A673 (cell line): ENCODE measurements around the gene PDE8B. TPM values are rescaled to one million over a fixed set of nuclear protein-coding genes. Genes with fewer than 3 reads are reported as not detected.

ENCODE experiments used
- BruUV-seq: library from RNA; stranded (reverse); fragments of 400-500 nt; replicated peaks from 2 replicates; lab custom pipeline; 2021; lab: Mats Ljungman, UMichigan
- CTCF ChIA-PET: fragments of 300-600 bp; sonication (Branson Sonifier 250); formaldehyde crosslinking; loops from one replicate; lab custom pipeline; 2022; ENCODE audit warnings: antibody characterized with exemption; lab: Charles Lee
- POLR2A ChIA-PET: fragments of 300-600 bp; sonication (Branson Sonifier 250); formaldehyde crosslinking; loops from one replicate; lab custom pipeline; 2022; ENCODE audit warnings: antibody characterized with exemption; ENCODE audit not compliant: low non-redundant PET; lab: Charles Lee
- DNase-seq: peaks from one replicate; pipeline ENCODE4 v3.0.0-alpha.2; 2015; ENCODE audit warnings: low spot score
- H3K27ac ChIP-seq: fragments of 200-600 bp; sonication (generic); 2 replicates; pipeline ENCODE4 v1.5.1; 2016; ENCODE audit warnings: mixed run types, low read depth, mild to moderate bottlenecking, mixed read lengths, antibody characterized with exemption, low read length; ENCODE audit not compliant: poor library complexity, severe bottlenecking
- H3K27me3 ChIP-seq: fragments of 200-600 bp; sonication (generic); replicated peaks from 2 replicates; pipeline ENCODE4 v1.6.1; 2017; ENCODE audit warnings: mixed run types, low read depth, mild to moderate bottlenecking, mixed read lengths, antibody characterized with exemption, low read length; ENCODE audit not compliant: insufficient read depth, poor library complexity
- H3K36me3 ChIP-seq: fragments of 200-600 bp; sonication (generic); 2 replicates; pipeline ENCODE4 v1.6.1; 2016; ENCODE audit warnings: mixed run types, mild to moderate bottlenecking, mixed read lengths, antibody characterized with exemption, low read length; ENCODE audit not compliant: insufficient read depth, poor library complexity, severe bottlenecking
- H3K4me1 ChIP-seq: fragments of 200-600 bp; sonication (generic); 2 replicates; pipeline ENCODE4 v1.6.1; 2017; ENCODE audit warnings: mixed run types, mild to moderate bottlenecking, mixed read lengths, antibody characterized with exemption, low read length; ENCODE audit not compliant: insufficient read depth, poor library complexity, severe bottlenecking
- H3K4me3 ChIP-seq: fragments of 200-600 bp; sonication (generic); 2 replicates; pipeline ENCODE4 v1.5.1; 2016; ENCODE audit warnings: low read depth, mixed run types, mild to moderate bottlenecking, mixed read lengths, low read length; ENCODE audit not compliant: poor library complexity, severe bottlenecking
- H3K9me3 ChIP-seq: fragments of 200-600 bp; sonication (generic); 2 replicates; pipeline ENCODE4 v1.6.1; 2016; ENCODE audit warnings: mixed run types, low read depth, mild to moderate bottlenecking, mixed read lengths, antibody characterized with exemption, low read length; ENCODE audit not compliant: poor library complexity, severe bottlenecking
- EZH2 ChIP-seq: fragments of 200-600 bp; sonication (generic); IDR thresholded peaks from 2 replicates; pipeline ENCODE4 v1.6.1; 2017; ENCODE audit warnings: borderline replicate concordance, low read depth, mild to moderate bottlenecking, mixed read lengths, antibody characterized with exemption, low read length; ENCODE audit not compliant: poor library complexity, severe bottlenecking
- intact Hi-C: fragments of 100-400 bp; cut with micrococcal nuclease; formaldehyde crosslinking; loops from one replicate; pipeline ENCODE4 v1.10.0; 2022; ENCODE audit not compliant: unreplicated experiment
- total RNA-seq: library from RNA; stranded (reverse); gene quantifications from 2 replicates; pipeline ENCODE4 v1.2.3, GENCODE V29; 2021
- TF ChIP-seq, protein P1 (sequence below): fragments of 300-800, 200-600 bp; sonication (generic); conservative IDR thresholded peaks from 2 replicates; pipeline ENCODE4 v1.5.1; 2017; ENCODE audit warnings: low read depth, mild to moderate bottlenecking, antibody characterized with exemption, low read length, moderate library complexity, mixed read lengths

Gene PDE8B
- total RNA-seq, 1 experiment from 2014 or later, result 0.69 TPM

DNA sequence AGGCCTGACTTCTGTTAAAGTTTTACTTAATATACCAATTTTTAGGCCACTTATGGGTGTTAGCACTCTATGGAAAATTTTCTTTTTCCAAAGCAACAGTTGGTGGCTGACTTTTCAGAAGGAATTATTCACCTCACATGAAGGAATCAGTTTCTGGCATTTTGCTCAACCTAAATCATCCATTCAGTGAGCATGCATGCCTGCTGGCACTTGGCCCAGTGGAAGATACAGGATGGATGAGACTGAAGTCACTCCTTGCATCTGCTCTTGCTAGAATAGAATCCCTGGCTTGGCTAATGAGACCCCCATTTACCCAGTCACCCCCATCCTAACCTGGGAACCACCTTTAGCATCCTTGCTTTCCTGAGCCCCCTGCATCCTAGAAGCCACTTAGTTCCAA lies 149.9 kb downstream of the PDE8B start:
- no peak for TF ChIP-seq EZH2
- TF ChIP-seq, protein P1, sequence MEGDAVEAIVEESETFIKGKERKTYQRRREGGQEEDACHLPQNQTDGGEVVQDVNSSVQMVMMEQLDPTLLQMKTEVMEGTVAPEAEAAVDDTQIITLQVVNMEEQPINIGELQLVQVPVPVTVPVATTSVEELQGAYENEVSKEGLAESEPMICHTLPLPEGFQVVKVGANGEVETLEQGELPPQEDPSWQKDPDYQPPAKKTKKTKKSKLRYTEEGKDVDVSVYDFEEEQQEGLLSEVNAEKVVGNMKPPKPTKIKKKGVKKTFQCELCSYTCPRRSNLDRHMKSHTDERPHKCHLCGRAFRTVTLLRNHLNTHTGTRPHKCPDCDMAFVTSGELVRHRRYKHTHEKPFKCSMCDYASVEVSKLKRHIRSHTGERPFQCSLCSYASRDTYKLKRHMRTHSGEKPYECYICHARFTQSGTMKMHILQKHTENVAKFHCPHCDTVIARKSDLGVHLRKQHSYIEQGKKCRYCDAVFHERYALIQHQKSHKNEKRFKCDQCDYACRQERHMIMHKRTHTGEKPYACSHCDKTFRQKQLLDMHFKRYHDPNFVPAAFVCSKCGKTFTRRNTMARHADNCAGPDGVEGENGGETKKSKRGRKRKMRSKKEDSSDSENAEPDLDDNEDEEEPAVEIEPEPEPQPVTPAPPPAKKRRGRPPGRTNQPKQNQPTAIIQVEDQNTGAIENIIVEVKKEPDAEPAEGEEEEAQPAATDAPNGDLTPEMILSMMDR, result no peak
- H3K36me3 ChIP-seq, result no peaks in the 10 kb centered on the region
- H3K4me1 ChIP-seq, result no peaks in the 10 kb centered on the region
- POLR2A ChIA-PET, result no interaction called here
- intact Hi-C loops, result no loop called here
- no peak overlapping the region for H3K27ac ChIP-seq
- CTCF ChIA-PET, result no interaction called here
- H3K27me3 ChIP-seq, result no peaks in the 10 kb centered on the region
- no peak for DNase-seq
- BruUV-seq, result no TSS peak
- H3K9me3 ChIP-seq, result no peaks in the 10 kb centered on the region
- no peak overlapping the region for H3K4me3 ChIP-seq

DNA sequence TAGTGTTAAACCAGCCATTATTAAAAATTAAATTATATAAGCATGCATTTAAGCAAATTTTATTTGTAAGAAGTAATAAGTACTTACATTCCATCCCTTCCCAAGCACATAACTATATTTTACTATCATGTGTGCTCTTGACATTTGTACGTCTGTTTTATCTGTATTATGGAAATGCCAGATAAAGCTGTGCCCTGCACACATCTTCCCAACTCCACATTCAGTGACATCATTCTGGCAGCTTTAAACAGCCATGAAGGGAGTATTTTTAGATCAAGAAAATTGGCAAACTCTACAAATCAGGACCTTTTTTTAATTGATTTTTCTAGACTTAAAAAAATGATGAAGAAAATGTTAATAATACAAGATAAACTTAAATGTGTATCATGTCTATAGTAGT lies 150.5 kb downstream of the PDE8B start:
- Histone ChIP-seq H3K27ac (no peak overlapping the region), H3K9me3 (no peaks in the 10 kb centered on the region), H3K36me3 (no peaks in the 10 kb centered on the region), H3K4me3 (no peak overlapping the region), H3K27me3 (no peaks in the 10 kb centered on the region), H3K4me1 (no peaks in the 10 kb centered on the region)
- DNase-seq, result no peak
- TF ChIP-seq, protein P1, result no peak
- TF ChIP-seq EZH2, result no peak
- intact Hi-C loops, result no loop called here
- CTCF ChIA-PET, result no interaction called here
- POLR2A ChIA-PET, result no interaction called here
- no TSS peak for BruUV-seq

DNA sequence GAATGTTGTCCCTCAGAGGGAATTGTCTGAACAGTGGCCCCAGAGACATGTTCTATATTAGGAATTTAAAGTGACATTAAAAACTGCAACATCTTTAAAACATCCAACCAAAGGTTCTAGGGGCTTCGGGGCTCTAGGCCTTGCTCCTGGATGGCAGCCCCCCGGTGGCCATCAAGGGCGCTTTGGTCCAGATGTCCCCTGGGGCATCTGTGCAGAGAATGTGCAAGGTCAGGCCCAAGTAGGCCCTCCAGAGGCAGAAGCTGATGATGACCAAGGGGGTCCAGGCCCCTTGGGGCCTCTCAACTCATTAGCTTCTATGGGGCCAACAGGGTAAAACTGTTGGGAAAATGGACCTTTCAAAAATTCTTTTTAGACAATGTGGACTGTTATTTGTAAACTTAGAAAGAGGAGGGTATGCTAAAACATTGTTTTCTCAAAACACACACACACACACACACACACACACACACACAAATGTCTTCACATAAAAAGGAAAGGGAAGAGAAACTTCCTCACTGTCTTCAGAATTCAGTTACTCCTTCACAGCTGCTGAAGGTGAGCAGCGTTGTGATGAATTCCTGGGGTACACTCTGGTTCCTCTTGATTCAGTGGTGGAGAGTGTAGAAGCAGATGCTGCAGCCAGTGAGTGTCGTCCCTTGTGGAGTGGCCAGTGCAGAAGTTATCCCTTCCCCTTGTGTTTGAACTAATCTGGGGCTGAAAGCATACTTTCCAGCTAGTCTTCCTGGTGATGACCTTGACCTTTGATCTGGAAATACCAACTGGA lies 156.4 kb downstream of the PDE8B start:
- no peaks in the 10 kb centered on the region for H3K4me1 ChIP-seq
- H3K27ac ChIP-seq, result no peak overlapping the region
- intact Hi-C loops, result no loop called here
- H3K9me3 ChIP-seq, result no peaks in the 10 kb centered on the region
- DNase-seq, result no peak
- H3K36me3 ChIP-seq, result no peaks in the 10 kb centered on the region
- BruUV-seq, result no TSS peak
- ChIA-PET CTCF (no interaction called here), POLR2A (no interaction called here)
- no peak overlapping the region for H3K4me3 ChIP-seq
- H3K27me3 ChIP-seq, result no peaks in the 10 kb centered on the region
- TF ChIP-seq, protein P1, result peak; percentile 21; the same call in 1 of the 2 replicates
- no peak for TF ChIP-seq EZH2
